GM19043 (cell line): ENCODE results near the gene GALNT9.

Experiments used
- ATAC-seq: cut with Tn5 transposase; IDR thresholded peaks from one replicate; pipeline ENCODE4 v1.9.1; 2021; ENCODE audit warnings: low read depth; ENCODE audit not compliant: unreplicated experiment

GALNT9 gene

DNA sequence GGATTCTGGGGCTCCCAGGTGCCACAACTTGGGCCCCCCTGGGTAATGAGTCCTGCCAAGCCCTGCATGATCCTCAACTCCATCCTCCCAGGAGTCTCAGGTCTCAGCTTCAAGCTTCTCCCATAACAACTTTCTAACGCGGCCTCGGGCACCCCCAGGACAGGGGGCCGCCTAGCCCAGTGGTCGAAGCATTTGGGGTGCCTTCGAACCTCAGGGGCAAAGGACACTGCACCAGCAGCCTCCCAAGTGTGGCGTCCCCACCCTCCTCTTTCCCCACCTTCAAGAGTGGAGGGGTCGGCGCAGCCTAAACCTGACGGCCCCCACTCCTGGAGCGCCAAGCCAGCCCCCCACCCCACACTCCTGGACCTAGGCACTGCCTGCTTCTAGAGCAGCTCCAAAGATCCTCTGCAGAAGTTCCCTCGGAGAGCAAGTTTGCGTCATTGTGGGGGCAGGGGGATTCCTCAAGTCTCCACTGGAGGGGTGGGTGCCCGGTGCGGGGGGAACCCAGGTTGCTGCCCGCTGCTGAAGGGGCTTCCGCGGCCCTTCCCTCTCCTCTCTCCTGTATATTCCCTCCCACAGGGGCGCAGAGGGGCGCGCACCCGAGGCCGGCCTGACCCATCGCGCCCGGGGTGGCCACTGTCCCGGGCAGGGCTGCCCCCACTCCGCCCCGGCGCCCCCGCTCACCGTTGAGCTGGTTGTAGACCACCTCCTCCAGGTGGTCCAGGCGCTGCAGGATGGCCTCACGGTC is 933 bp downstream of the GALNT9 start:
- ATAC-seq: no peak

- no peak for ATAC-seq
Measured at GRCh38 chr12:132327336-132328171, 1.8 kb downstream of the GALNT9 start.

- ATAC-seq: no peak
Measured at GRCh38 chr12:132326646-132327045, 2.7 kb downstream of the GALNT9 start.

- ATAC-seq: no peak
Measured at GRCh38 chr12:132325733-132326130, 3.7 kb downstream of the GALNT9 start.

DNA sequence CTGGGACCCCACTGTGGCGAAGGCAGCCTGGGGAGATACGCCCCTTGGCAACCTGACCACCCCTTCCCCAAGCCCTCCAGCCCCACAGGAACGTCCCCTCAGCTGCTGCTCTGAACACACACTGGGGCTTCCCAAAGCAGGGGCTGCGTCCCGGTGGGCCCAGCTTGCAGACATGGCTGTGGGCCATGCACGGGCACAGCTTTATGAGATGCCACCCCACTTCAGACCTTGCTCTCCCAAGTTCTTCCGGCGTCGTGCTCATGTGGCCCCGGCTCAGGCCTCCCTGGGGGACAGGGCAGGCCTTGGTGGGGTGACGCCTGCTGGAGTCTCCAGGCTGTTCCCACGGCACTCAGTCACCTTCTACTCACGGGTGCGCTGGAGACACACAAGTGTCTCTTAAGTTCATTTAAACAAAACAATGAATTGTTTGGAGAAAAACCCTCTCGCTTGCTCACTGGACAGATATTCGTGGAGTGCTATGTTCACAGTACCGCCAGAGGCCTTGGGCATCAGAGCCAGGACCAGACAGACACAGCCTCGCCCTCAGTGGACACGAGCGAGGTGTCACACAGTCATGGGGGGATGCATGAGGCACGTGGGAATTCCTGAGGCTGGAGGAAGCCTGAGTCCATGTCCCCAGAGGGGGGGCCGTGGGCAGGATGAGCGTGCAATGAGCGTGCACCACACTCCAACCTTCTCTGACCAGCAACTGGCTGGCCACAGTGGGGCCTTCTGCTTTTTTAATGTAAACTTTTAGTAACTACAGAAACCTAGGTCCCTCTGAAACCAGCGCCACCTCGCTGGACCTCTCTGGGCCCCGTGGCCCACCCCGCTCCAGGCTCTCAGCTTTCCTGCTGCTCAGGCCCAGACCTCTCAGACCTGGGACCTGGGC is 4.3 kb downstream of the GALNT9 start:
- ATAC-seq: no peak

GRCh38 chr12:132324173-132324572 is 5.2 kb downstream of the GALNT9 start:
- ATAC-seq: no peak

DNA sequence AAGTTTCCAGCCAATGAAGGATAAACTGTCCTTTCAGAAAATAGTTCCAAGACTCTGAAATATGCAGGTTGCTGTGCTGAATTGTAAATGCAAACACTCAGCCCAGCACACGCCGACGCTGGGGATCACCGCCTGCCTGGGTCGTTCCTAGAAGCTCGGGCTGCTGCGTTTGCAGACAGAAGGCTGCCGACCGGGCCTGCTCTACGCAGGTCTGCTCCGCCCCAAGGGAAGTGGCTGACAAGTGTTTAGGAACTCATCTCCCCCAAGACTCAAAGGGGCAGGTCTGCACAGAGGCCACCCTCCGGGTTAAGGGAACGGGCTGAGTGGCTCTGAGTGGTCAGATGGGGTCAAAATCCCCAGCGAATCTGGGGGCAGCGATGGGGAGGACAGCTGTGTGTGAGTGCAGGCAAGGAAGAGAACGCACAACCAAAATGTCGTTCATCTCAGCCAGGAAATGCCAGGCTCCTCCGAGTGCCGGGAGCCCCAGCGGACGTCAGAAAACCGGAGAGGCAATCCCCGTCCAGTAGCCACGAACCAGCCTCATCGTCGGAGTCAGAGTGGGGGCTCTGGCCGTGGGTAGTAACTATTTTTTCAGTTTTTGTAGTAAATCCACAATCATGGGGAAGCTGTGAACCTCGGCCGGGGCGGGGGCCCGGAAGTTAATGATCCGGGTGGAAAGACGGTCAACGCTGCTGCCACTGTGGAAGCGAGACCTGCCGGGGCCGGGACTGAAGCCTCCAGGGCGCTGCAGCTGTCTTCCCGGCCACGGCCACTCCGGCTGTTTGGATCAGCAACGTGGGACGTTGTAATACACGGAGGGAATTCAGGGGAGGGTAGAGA is 6.0 kb downstream of the GALNT9 start:
- no peak for ATAC-seq

GRCh38 chr12:132322206-132323132 is 6.9 kb downstream of the GALNT9 start:
- ATAC-seq: no peak

DNA sequence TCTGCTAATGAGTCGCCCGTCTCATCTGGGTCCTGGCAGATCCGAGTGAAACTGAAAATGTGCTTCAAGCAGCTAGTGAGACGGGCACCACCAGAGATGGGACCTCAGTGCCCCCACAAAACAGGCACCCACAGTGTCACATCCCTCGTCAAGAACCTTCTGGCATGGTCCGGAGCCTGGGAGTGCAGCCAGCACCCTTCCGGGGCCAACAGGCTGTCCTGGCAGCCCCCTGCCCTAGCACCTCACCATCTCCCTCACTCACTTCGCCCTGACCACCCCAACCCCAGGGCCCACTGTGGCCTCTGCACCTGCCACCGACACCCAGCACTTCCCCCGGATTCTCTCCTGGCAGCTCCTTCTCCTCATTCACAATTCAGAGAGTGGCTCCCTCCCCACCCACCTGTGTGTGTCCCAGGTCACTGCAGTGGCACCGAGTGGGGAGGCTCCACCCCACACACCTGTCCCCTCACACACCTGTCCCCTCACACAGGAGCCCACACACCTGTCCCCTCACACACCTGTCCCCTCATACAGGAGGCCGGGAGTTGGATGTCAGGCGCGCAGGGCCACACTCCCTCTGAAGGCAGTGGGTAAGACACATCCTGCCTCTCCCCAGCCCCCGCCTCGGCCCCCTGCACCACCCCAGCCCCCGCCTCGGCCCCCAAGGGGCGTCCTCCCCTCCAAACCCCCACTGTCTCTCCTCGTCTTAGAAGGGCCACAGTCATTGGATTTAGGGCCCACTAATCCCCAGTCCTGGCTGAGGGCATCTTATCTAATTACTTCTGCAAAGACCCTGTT is 7.9 kb downstream of the GALNT9 start:
- no peak for ATAC-seq

GRCh38 chr12:132320767-132321211 is 8.6 kb downstream of the GALNT9 start:
- ATAC-seq: no peak

GRCh38 chr12:132319991-132320570 is 9.3 kb downstream of the GALNT9 start:
- ATAC-seq: no peak

GRCh38 chr12:132319359-132319950 is 9.9 kb downstream of the GALNT9 start:
- no peak for ATAC-seq

DNA sequence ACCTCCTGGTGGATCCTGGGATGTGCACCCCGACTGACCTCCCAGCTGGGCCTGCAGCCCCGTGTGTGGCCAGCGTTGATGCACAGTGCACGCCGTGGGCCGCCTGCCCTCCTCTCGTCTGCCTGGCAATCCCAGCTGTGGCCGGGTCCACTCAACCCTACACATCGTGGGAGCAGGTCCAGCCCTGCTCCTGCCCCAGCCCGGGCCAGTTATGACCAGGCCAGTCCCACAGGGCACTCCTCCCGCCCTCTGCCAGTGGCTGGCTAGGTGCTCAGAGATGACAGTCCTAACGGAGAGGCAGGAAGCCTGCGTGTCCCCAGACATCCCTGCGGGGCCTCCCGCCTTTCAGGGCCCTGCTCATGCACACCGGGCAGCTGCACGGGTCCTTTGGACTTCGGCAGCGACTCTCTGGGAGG is 10.8 kb downstream of the GALNT9 start:
- no peak for ATAC-seq

DNA sequence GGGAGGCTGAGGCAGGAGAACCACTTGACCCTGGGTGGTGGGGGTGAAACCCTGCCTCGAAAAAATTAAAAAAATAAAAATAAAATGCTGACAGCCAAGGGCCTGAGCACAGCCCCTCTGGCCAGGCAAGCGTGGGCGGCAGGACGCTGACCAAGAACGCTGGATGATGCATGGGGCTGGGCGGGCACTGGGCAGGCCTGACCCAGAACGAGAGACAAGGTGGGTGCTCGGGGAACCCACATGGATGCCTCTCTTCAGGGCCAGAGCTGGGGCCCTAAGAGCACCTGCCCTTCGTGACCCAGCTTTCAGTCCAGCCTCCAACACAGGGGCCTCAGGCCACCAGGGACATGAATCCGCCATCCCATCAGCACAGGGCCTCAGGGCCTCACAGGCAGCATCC is 11.3 kb downstream of the GALNT9 start:
- ATAC-seq: no peak

- no peak for ATAC-seq
Measured at GRCh38 chr12:132317233-132317938, 12.0 kb downstream of the GALNT9 start.

DNA sequence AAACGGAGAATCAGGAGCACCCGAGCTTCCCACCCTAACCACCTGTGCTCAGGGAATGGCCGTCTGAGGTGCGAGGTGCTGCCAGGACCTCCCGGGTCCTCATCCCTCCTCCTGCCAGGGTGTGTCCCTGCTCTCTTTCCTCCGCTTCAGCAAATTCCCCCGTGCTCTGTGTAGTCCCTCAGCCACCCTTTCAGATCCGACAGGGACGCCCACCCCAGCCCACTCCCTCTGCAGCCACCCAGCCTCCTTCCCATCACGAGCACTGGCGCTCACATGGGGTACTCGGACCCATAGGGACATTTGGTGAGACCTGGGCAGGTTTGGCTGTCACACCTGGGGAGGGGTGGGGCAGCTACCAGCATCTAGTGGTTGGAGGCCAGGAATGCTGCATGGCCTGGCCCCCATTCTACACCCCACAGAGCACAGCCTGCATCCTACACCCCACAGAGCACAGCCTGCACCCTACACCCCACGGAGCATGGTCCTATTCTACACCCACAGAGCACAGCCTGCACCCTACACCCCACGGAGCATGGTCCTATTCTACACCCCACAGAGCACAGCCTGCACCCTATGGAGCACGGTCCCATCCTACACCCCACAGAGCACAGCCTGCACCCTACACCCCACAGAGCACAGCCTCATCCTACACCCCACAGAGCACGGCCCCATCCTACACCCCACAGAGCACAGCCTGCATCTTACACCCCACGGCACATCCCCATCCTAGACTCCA is 12.7 kb downstream of the GALNT9 start:
- no peak for ATAC-seq
